EH (cell line): ENCODE measurements around the gene PDZRN3.

Experiments used
- DNase-seq: peaks from one replicate; pipeline ENCODE4 v3.0.0-alpha.2; 2015; ENCODE audit warnings: low read depth

PDZRN3 gene

DNA sequence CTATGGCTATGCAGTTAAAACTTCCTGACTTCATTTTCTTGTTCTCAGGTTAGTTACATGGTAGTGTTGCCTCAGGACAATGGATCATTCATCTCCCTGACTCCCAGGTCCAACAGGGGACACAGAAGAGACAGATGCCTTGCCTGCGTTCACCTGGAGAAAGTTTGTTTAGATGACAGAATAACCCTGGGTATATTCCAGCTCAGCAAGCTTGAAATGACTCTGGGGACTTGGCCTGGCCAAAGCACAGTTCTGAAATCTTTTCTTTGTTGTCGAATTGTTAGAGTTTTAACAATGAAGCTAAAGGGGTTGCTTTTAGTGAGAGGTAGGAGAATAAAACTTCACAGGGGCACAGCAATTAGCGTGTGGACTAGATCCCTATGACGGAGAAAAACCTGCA is 206.1 kb downstream of the PDZRN3 start:
- DNase-seq = no peak

DNA sequence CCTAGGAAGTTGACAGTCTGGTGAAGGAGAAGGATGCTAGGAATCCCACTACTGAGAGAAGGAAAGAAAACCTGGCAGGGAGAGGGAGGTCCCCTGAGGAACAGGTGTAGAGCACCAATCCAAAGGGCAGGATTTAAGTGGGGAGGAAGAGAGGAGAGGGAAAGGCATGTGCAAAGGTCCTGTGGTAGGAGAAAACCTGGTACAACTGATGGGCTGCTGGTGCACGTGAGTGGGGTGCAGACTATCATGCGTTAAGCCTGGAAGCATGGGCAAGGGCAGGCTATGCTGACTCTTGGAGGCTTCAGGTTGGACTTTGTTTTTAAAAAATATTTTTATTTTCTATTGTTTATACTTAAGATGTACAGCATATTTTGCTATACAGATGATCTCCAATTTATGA is 209.6 kb downstream of the PDZRN3 start:
- DNase-seq = no peak

DNA sequence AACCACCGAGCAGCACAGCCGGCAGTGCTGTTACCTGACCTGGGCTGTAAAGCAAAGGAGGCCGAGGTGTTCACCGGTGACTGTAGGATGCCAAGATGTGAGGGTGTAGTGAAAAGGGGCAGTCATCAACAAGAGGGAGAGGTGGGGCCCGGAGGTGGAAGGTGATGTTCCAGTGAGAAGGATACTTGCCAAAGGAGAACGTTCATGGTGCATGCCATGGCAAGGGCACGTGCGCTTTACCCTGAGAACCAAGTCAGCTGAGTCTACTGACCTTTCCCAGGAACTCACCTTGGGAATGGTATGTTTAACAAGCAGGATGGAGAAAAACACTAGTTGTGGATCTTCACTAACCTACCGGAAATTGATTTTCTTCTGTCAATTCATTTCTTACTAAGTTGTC is 211.1 kb downstream of the PDZRN3 start:
- no peak for DNase-seq

DNA sequence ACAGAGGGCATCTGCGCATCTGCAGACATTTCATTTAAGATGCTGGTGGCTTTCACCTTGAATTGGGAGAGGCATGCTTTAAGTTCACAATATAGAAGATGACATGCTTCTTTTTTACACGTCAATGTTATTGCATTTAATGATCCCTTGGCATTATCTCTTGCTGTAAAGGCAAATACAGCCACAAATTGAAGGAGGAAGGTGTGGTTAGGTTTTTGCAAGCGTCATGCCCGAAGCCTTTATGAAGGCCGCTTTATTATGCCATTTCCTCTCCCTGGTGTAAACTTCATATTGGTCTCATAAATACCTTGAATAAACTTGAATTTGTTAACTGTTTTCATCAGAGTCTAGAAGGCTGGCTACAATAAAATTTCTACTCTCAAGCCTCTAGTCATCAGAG is 212.7 kb downstream of the PDZRN3 start:
- no peak for DNase-seq

DNA sequence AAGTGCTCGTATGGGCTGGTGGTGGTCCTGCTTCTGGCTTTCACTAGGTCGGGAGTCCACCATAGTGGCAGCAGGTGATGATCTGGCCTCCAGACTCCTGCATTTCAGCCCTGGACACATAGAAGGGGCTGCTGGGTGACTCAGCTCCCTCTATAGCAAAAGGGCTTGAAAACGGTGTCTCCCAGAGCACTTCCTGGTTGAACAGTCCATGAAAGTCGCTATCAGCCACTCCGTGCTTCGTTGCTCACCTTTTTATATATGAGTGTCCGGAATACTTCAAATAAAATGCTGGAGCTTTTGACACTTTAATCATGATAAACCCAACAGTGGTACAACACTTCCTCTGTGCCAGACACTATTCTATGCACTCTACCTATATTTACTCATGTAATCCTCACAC is 213.2 kb downstream of the PDZRN3 start:
- no peak for DNase-seq

DNA sequence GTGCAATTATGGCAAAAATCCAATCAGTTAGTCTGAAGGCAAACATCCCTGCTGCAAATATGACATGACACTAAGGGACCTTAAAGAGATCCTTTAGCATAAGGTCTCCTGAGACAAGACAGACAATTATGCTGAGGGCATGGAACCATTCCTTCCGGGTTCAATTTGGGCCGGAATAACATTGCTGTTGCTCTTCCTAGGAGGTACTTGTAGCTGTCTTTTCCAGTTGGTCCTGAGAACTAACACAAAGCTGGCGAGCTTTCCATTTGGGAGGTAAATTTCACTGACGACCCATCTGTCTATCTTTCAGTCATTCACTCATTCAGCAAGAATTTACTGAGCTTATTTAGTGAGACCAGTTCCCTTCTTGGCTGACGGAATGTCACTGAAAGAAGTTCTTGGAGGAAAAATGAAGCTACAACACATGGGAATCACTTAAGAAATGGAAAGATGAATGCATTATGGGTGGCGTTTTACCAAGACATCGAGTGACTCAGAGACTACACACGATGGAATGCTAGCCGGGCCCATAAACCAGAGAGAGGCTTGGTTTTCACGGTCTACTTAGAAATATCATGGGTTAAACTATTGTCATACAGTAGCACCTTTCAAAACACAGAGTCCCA is 215.5 kb downstream of the PDZRN3 start:
- peak; percentile 96 for DNase-seq

DNA sequence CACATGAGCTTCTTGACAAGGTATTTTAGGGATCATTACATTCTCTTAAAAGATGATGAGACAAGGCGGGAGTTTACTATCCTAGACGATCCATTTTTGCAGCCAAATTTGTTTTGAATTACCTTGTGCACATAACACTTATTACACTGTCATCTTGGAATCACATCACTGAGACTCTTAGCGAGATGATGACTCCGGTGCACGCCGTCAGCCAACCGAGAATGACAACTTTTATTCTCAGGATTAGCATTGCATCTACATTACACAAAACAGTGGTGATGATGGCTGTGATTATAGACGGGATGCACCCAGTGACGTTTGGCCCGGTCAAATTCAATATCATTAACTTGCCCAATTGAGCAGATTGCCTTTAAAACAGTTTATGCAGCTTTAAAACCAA is 216.1 kb downstream of the PDZRN3 start:
- DNase-seq = no peak

DNA sequence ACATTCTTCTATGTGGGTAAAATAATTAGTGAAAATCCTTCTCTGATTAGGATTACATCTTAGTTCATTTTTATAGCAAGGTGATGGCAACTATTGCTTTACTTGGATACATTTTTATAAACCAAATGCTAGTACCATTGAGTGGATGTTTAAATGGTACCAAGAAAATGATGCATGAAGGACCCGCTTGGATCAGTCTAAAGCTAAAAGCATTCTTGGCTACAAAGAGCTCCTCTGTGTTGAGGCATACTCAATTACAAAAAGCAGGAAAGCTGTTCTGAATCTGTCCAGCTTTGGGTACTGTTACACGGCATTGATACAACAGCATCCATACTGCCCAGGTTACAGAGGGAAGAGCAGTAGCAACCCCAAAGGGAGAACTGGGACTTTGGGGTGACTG is 217.2 kb downstream of the PDZRN3 start:
- DNase-seq = no peak

DNA sequence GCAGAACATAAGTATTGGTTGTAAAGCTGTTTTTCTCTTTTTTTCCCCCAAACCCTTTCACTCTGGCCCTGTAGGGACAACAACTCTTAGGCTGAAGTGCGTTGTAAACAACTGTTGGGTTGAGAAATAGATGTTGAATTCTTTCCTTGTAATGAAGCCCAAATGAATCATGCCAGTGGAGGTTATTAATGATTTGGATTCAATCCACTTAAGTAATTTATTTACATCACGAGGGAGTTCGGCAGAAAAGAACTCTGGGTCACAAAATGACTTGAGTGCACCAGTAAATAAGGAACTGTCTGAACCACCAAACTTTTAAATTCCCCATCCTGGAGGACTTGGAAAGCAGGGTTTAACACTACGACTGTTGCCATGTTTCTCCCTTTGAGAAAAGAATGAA is 218.9 kb downstream of the PDZRN3 start:
- peak; percentile 60 for DNase-seq

DNA sequence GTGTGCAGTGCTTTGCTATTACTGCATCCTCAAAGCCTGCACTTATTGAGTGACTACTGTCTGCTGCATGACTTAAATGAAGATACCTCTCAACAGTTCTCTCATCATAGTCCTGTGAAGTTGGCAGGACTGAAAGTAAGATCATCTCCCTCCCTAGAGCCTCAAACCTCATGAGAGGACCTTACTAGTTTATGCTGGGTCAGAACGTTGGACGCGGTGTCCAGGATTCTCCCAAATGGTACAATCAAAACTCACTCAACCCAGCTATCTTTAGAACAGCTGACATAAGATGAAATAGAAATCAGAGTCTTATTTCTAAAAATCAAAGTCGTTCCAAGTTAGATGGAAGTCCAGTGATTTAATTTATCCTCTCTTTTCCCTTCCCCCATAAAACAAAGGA is 219.7 kb downstream of the PDZRN3 start:
- DNase-seq = no peak

DNA sequence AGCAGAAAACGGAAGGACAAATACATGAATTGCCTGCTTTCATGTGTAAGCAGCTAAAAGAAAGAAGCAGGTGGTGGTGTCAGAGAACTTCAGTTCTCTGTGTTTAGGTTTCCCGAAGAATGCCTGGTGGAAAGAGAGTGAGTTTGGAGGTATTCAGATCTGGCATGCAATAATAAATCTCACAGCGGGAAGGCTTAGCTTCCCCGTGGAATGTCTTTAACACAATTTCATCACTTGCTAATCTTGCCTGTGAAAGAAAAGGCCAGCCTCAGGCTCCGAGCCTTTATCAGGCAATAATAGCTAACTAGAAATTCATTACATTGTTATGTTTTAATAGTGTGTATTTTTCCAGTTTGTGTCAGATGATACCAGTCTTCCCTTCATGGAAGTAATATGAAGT is 220.3 kb downstream of the PDZRN3 start:
- no peak for DNase-seq

DNA sequence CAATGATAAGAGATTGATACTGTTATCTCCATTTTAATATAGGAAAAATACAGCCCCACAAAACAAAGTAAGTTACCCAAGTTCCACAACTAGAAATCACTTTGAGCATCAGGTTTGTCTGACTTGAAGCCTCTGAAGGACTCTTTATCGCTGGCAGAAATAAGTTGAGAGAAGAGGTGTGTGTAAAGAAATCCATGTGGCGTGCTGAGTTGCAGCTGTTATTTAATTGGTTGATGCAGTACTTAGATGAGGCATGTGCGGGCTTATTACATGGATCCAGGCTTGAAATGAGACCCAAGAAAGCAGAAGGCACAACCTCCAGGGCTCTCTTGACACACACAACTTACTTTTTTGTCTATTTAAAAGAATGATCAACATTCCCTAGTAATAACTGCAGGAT is 221.3 kb downstream of the PDZRN3 start:
- DNase-seq = no peak

DNA sequence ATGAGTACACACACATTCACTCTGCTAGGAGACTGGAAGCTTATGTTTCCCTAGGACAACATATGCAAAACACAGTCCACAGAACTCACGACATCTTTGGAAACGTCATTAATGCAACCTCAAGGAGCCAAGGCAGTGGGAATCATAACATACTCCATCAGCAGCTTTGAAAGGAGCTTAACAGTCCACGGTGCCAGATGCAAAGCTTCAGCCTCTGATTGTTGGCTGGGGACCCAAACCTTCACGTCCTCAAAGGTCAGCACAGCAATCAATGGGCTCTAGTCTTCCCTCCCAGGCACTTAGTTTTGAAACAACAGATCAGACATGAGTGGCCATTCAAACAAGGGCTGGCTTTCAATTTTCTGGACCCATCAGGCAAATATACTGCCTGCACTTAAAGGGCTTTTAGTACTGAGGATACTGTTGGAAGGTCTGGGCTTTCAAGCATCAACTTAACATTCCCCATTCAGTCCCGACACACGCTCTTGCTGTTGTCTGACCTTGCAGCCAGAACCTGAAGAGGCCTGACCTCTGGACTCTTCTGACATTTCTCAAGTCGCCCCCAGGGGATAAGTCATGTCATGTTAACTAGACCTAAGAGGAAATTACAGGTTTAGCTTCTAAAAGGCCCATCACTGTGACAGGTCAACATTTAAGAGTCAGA is 223.0 kb downstream of the PDZRN3 start:
- DNase-seq = no peak

DNA sequence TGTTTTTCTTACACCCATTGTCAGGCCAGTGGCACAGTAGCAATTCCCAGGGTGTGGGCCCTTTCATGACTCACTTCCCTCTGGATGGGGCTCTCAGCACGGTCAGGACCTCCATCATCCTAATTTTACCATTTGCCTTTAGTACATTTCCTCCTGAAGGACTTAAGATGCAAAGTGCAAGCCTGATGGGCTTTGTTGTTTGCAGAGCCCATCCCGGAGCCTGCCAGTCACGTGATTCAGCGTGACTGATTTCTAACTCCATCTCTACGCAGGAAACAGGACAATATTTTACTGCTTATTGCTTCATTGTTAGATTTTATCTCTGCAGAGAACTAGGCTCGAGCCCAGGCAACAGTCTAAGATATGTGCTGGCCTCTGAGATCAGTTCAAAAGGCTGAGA is 223.7 kb downstream of the PDZRN3 start:
- peak; percentile 87 for DNase-seq

DNA sequence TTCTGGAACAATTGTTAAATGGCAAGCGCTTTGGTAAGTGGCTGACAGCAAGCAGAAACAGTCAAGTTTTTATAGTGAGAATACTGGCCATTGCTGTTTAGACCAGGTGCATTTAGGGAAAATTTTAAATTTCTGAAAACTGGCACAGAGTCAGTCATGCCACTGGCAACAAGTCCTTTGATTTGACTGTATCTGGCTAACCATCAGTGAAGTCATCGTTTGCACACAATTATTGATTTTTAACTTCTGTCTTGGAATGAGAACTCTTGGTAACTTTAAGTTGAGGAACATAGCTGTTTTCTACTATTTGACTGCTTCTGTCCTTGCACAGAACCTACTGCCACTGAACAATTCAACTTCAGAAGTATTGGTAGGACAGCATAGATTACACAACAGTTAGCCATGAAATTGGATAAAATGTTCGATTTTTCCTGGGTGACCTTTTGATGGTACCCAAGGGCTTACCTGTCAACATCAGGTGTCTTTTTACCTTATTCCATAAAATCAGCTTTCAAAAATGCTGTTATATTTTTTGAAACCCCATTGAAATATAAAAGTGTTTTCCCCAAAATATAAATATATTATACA is 225.0 kb downstream of the PDZRN3 start:
- no peak for DNase-seq

DNA sequence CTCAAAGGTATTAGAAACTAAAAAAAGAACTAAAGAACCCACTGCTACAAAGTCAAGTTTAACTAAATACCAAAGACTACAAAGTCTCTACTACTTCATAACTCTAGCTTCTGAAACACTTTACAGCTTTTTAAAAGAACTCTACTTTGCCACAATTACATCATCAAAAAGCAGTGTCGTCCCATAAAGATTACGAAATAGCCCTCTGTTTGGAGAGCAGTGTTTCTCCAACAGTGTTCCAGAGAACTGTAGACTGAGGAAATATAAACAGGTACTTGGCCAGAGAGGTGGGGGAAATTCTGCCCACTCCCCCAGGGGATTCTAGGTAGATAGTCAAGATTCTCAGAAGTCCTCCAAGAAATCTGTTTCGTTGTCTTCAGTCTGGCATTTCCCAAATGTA is 225.6 kb downstream of the PDZRN3 start:
- peak; percentile 52 for DNase-seq

DNA sequence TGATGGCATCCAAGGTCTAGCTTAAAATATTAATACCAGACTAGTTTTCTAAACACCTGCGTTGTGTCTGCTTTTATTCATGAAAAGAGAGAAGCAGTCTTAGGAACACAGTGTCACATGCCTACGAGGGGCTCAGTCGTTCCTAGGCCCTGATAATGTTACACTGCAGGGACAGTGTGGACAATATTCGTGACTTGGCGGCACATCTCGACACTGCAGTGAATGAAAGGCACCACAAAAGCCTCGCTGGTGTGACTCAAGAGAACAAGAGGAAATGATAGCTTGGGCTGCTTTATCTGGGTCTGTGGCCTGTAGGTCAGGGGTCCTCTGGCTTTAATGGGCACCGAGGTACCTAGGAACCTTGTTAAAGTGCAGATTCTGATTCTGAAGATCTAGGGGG is 226.7 kb downstream of the PDZRN3 start:
- DNase-seq = no peak

DNA sequence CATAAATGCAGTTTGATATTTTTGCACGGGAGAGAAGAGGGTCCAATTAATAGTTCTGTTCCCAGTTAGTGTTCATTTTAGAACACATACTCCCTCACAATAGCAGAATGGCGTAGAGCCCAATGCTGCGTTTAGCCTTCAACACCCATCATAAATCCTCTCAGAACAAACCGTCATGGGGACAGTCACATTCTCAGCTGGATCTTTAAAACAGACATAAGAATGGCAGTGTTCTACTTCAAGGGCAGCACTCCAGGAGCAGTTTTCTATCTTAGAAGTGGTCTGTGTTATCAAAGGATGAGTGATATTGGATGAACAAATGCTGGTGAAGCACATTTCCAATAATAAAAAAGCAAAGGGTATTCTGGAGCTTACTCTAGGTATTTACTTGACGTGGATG is 230.5 kb downstream of the PDZRN3 start:
- DNase-seq = no peak

DNA sequence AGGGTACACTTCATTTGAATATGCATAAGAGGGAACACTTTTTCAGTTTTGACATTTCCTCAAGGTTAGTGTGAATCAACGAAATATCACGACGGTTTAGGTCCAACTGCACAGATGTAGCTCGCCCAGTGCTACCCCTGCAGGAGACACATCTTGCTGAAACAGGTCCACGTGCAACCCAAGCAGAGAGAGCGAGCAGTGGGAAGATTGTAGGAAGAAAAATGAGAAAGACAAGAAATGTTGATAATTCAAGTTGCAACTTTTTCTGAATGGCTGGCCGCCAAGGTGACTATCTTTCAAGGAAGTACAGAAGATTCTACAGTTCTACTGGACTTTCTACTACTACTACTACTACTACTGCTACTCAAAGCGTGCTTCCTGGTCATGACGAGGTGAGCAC is 231.7 kb downstream of the PDZRN3 start:
- DNase-seq = no peak

DNA sequence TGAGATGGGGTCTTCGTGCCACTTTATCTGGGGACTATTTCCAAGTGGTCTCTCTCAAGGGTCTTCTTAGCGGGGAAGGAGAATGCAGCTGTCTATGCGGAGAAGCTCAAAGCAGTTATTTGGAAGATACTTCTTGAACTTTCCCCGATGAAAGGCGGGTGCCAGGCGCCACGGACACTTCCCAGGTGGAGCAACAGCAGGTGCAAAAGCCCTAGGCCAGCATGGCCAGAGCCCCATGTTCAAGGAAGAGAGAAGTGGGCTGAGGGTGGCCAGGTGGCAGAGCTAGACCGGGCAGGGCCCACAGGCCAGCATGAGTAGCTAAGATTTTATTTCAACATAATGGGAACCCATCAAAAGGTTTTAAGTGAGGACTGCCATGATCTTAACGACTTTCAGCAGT is 232.8 kb downstream of the PDZRN3 start:
- no peak for DNase-seq

DNA sequence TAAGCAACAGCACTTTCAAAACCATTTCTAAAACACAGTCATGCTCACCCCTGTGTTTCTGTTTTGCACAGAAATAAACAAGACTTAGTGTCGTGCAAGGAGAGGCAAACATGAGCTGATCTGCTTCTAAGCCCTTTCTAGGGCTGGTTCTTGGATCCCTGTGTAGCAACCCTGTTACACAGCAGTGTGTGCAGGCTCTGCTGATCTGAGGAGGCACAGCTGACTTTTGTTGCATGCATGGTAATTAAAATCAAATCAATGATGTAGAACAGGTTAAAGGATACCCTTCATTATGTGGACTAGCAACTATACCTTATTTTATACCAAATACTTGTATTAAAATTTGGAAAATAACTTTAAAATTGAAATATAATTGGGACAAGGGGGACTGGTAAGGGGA is 234.8 kb downstream of the PDZRN3 start:
- DNase-seq = no peak

DNA sequence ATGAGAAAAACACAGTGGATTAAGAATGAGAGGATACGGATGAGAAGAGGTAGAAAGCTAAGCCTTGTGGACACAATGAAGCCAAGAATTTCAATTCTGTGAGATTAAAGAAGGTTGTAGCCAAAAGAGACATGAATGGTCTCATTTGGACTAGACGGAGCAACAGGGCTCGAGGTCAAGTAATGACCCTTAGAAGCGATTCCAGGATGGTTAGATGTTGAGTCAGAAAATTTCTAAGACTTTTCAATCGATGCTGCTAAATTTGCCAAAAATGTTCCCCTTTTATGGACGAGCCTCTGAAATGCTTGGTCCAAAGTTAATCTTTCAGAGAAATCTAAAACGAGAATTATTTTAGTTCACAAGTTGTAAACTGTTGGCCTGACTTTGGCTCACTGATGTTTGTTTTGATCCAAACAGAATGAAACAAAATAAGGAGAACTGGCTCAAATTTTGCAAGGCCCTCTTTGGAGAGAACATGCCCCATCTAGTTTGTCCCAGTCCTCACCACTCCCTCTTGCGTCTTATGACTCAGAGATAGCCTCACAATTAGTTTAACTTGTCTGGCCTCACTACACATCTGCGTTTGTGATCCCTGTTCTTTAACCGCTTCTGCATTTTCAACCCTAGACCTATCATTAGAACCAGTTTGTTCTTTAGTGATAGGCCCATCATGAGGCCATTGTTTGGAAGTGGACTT is 235.5 kb downstream of the PDZRN3 start:
- DNase-seq = no peak

DNA sequence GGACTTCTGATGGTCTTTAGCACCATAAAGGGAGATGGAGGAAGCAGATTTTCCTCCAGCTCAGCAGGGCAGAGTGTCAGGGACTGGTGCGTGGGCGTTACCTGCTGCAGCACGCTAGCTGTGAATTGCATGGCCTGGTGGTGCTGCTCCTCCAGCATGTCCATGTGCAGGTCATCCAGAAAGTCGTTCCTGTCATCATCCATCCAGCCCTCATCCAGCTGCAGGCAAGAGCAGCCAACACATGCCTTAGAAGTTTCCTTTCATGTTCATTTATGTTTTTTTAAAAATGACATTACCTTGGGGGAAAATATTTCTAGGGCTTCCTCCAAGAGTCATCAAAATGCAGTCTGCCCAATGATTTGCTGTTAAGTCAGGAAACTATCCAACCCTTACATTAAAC is 239.2 kb downstream of the PDZRN3 start:
- DNase-seq = no peak
